Dermis blood vessel endothelial cell (primary cell): Measurements from ENCODE around the gene EMP3. TPM values are rescaled to one million over a fixed set of nuclear protein-coding genes. Genes with fewer than 3 reads are reported as not detected.
"Not testable (repeated sequence)": the region's sequence is repeated elsewhere in the genome, so short reads cannot be mapped to it uniquely, and the experiment has no call there.

ENCODE experiments used
- DNase-seq: peaks from one replicate; pipeline ENCODE4 v3.0.0; 2010
- total RNA-seq: library from RNA; depleted of rRNA; stranded (reverse); fragments of >200 nt; gene quantifications from 2 replicates; pipeline ENCODE4 v1.2.3, GENCODE V29; 2014

The EMP3 gene
- total RNA-seq, 1 donor from 2014 or later: 7.3 TPM

DNA sequence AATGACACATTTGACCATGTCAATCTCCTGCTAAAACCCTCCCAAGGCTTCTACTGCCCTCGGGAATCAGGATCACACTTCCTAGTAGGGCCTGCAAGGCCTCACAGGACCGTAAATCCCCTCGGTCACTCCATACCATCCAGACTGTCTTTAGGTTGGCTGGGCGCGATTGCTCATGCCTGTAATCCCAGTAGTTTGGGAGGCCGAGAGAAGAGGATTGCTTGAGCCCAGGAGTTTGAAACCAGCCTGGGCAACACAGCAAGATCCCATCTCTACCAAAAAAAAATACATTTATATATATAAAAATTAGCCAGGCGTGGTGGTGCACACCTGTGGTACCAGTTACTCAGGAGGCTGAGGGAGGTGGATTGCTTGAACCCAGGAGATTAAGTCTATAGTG, 23.4 kb downstream of the EMP3 start:
- DNase-seq: no peak

DNA sequence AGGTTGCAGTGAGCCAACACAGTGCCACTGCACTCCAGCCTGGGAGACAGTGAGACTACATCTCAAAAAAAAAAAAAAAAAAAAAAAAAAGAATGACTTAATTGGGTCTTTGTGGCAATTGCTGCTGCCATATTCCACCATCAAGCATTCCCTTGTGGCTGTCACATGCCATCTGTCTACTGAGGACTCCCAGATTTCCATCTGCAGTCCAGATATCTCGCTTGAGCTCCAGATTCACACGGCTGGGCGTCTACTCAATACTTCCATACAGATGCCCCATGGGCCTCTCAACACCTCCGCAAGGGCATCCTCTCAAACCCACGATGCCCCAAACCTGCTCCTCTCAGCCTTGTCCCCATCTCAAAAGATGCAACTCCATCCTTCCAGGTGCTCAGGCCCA, 25.5 kb downstream of the EMP3 start:
- DNase-seq: no peak

- peak; percentile 80 for DNase-seq
These were observed 26.0 kb downstream of the EMP3 start for GRCh38 chr19:48351341-48351752.

- DNase-seq: no peak
These were observed 28.3 kb downstream of the EMP3 start for GRCh38 chr19:48353677-48354076.

DNA sequence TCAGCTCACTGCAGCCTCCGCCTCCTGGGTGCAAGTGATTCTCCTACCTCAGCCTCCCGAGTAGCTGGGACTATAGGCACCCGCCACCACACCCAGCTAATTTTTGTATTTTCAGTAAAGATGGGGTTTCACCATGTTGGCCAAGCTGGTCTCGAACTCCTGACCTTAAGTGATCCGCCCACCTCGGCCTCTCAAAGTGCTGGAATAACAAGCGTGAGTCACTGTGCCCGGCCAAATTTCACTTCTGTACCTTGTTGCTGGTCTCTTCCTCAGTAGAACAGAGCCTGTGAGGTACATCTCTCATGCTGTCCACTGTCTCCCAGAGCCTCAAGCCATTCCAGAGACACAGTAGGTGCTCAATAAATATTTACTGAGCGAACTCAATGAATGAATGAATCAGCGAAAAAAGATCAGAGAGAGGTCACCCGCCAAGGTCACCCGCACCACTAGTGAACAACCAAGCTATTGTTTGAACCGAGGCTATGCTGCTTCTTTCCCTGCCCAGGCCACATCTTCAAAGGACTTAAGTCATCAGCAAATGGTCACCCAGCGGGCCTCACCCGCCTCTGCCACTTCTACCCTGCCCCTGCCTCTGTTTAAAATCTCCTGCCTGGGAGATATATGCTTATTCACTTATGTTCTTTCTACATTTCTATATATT, 29.1 kb downstream of the EMP3 start:
- DNase-seq: no peak

GRCh38 chr19:48355365-48355954, 30.1 kb downstream of the EMP3 start:
- DNase-seq: no peak

DNA sequence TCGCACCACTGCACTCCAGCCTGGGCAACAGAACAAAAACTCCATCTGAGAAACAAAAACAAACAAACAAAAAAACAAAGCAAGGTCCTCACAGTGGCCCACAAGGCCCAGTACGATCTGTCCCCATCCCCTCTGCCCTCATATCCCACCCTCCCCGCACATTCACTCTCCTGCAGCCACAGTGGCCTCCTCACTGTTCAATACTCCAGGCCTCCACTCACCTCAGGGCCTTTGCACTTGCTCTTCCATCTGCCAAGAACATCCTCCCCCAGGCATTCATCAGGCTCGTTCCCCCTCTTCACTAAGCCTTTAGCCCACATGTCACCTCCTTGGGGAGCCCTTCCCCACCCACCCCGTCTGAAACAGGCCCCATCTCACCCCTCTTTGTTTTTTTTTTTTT, 33.8 kb downstream of the EMP3 start:
- no peak for DNase-seq

DNA sequence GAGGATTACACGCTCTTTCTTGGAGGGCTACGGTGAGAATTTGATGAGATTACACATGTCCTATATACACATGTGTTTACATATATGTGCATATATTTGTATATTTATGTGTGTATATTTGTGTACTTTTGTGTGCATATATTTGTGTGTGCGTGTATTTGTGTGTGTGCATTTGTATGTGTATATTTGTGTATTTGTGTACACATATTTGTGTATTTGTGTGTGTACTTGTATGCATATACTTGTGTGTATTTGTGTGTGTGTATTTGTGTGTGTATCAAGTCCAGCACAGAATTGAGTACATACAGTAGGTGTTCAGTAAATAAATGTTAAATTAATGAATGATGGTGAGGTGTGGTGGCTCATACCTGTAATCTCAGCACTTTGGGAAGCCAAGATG, 36.6 kb downstream of the EMP3 start:
- no peak for DNase-seq

DNA sequence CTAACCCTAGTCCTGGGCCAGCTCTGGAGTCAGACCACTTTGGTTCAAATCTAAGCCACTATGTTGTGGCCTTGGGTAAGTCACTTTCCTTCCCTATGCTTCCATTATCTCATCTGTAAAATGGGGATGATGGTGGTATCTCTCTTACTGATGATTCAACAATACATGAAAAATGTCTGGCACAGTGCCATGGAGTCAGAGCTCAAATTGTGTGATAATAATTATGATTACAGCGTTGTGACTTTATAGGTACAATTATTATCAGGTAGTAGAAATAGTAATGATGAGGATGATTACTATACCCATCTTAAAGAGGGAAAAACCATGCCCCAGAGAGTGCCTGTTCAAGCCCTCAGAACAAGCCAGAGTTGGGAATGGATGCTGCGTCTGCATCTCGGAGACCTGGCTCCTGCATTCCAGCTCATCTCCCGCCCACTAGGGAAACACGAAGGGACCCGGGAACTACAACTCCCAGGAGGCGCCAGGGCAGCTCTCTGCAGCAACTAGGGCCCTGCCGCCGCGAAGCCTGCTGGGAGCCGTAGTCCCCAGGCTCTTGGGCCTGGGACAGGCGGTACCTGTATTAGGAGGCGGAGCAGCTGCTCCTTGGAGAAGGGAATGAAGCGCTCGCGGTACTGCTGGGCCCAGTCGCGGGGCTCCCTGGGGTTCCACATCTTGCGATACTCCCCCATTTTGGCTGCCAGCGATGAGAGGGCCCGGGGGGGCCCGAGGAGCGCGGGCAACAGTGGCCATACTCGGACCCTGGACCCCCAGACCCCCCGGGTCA, 37.6 kb downstream of the EMP3 start:
- peak; percentile 97 for DNase-seq

- DNase-seq: no peak
These were observed 38.1 kb downstream of the EMP3 start for GRCh38 chr19:48363500-48363809.

DNA sequence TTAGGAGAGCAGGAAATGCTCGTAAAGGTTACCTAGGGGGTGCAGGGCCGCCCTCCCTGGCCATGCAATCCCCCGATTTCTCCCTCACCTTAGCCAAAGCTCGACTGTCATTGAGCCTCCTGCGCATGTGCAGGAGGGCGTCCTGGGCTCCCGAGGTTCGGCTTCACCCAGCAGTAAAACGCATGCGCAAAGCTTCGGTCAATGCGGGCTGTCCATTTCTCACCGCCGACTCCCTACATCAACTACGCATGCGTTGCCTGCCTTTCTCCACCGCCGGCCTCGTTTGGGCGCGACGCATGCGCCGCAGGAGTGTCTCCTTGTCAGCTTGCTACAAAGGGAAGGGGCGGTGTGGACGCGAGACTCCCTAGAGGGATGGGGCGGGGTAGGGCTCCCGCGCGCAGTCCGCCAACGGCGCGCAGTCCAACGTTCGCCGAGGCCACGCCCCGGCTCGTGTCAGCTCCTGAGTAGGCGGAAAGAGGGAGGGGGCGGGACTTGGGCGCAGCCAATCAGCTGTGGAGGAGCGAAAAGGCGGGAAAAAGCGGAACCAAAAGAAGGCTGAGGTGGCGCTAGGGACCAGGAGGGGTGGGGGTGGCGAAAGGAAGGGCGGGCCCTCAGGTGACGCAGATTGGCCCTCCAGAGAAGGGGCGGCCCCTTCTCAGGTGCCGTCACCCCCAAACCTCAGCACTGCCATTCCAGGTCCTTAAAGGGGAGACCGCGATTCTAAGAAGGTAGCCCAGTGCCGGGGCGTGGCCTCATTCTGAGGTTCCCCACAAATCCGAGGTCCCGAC, 38.7 kb downstream of the EMP3 start, which contains the start of the genes SYNGR4 and TMEM143:
TSS of gene SYNGR4 (plus strand) at position 558 of the 788 bp plus-strand sequence. CDS start 1,476 bp downstream, outside the sequence.
TSS of gene TMEM143 (minus strand) at position 131 of the 788 bp plus-strand sequence. CDS start at position 111, 20 bp downstream.
- DNase-seq: peak; percentile 100

DNA sequence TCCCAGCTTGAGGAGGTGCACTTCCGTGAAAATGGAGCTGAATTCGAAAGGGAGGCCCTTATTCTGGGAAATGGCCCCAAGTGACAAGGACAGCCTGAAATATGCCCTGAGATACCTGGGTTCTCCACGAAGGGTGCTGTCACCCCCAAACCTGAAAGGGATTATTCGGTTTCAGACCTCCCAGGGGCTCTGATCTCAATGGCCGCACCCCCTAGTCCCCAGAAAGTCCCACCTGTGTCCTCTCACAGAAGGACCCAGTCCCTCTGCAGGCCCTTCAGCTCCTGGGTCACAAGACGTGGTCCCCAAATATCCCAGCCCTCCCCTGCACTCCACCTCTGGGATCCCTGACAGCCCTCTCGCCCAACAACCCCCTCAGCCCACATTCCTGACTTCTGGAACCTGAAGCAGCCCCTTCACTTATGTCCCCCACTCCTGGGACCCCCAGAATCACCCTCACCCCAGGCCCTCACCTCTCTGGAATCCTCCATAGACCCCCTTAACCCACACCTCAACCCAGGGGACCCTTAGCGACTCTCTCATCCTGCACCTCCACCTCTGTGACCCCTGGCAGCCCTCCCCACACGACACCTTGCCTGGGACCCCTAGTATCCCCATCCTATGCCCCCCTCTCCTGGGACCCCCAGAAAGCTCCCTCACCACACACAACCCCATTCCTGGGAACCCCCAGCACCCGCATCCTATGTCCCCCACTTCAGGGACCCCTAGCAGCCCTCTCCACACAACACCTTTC, 39.4 kb downstream of the EMP3 start:
- no peak for DNase-seq

GRCh38 chr19:48365602-48366001, 40.2 kb downstream of the EMP3 start:
- no peak for DNase-seq

DNA sequence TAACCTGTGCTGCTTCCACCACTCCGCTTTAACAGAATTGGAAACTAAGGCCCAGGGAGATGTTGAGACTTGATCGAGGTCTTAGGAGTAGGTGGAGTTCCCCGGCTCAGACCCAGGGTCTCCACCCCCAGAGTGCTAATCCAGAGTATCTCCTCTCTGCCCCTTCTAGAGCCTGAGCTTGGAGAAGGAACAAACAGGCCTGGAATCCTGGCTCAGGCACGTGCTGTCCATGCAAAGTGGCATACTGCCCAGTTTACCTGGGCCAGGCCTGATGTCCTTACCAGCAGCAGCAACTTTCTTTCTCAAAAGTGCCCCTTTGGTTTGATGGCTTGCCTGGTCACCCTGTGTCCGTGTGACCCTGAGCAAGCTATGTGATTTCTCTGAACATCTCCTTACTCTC, 42.5 kb downstream of the EMP3 start:
- DNase-seq: no peak

GRCh38 chr19:48368936-48369335, 43.6 kb downstream of the EMP3 start:
- DNase-seq: no peak

DNA sequence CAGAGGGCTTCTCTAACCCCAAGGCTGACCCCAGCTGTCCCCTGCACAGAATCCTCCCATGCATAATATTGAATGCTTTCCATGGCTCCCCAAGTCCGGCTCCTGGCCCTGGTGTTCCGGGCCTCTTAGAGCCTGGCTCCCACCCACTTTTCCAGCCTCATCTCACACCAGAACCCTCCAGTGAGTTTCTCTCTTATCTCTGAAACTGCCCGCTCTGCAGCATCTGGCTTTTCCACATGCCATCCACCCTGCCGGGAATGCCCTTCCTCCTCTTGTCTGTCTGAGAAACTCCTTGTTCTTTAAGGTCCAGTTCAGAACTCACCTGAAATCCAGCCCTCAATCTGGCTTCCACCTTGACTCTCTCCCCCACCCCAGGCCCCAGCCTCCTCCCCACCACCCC, 45.6 kb downstream of the EMP3 start:
- no peak for DNase-seq

GRCh38 chr19:48371367-48371766, 46.0 kb downstream of the EMP3 start:
- no peak for DNase-seq

- DNase-seq: not testable (repeated sequence)
These were observed 46.4 kb downstream of the EMP3 start for GRCh38 chr19:48371771-48372170.

DNA sequence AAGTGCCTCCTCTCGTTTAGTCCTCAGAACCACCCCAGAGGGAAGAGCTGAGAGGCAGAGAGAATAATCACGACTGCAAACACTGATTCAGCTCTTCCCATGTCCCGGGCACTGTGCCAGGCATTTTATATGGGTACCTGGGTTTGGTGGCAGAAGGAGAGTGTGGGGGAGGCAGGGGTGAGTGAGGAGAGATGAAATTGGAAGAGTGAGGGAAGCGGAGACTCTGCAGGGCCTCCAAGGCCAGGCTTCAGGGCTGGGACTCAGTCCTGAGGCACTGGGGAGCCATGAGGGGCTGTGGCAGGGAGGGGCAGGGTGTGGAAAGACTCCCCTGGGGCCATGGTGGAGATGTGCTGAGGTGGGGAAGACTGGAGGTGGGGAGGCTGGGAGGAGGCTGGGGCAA, 47.6 kb downstream of the EMP3 start:
- DNase-seq: no peak

DNA sequence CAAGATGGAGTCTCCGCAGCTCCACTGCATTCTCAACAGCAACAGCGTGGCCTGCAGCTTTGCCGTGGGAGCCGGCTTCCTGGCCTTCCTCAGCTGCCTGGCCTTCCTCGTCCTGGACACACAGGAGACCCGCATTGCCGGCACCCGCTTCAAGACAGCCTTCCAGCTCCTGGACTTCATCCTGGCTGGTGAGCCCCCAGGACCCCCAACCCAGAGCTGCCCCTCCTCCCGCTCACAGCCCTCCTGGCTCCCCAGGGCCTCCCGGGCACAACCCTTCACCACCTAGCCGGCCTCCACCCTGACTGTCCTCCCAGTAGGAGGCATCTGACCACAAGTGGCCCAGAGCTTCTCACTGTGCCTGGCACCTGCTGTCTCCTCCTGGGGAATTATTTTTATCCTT, 48.2 kb downstream of the EMP3 start:
- DNase-seq: no peak

- no peak for DNase-seq
These were observed 52.8 kb downstream of the EMP3 start for GRCh38 chr19:48378194-48378570.

DNA sequence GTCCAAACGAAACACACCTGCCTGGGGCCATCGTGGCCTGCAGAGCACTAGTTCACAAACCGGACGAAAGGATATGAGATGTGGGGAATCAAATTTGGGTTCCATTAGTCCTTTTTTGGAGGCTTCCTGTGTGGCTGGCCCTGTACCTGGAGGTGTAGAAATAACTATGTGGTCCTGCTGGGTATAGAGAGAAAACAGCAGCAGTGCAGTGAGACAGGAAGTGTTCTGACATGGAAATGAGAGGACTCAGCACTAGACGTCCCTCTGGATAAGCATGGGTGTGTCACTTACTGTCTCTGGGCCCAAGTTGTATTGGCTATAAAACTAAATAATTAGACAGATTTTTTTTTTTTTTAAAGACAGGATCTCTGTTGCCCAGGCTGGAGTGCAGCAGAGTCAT, 53.7 kb downstream of the EMP3 start:
- no peak for DNase-seq
